Uterus (tissue), 2 donors: Measurements from ENCODE around the gene BTN3A1.

ENCODE experiments used
- POLR2A ChIP-seq, 2 donors: fragments of 450-650 bp; IDR thresholded peaks; one replicate each; pipeline ENCODE4 v1.6.1; 2016; ENCODE audit warnings: antibody characterized with exemption in 2 of 2, mild to moderate bottlenecking in 1 of 2, moderate library complexity in 1 of 2
- TF ChIP-seq, protein P1 (sequence below), 4 experiments: fragments of 200-600 bp in 2 of 4; fragments of 450-650 bp in 2 of 4; sonication (generic) in 2 of 4; IDR thresholded peaks; one replicate each; pipeline ENCODE4 v1.5.1; 2016 to 2019; ENCODE audit warnings: antibody characterized with exemption in 4 of 4, mild to moderate bottlenecking in 2 of 4, moderate library complexity in 1 of 4

DNA sequence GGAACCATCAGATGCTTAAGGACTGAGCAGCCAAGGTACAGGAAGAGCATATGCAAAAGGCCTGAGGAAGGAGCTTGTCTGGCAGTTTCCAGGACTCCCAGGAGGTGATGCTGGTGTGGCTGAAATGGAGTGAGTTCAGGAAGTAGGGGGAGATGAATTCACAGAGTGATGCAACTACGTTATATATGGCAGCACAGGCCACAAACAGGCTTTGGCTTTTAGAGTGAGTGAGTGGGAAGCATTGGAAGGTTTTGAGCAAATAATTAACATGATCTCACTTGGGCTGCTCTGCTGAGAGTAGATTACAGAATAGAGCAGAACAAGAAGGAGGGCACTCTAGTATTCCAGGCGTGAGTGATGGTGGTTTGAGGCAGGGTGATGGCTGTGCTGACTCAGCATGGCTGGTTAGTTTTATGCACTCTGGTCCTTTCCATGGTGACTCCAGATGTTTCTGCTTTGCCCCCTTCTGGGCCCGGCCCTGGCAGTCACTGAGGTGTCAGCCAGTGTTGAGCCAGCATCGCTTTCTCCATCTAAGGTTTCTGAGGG, 12.7 kb upstream of the BTN3A1 start:
- TF ChIP-seq, protein P1, sequence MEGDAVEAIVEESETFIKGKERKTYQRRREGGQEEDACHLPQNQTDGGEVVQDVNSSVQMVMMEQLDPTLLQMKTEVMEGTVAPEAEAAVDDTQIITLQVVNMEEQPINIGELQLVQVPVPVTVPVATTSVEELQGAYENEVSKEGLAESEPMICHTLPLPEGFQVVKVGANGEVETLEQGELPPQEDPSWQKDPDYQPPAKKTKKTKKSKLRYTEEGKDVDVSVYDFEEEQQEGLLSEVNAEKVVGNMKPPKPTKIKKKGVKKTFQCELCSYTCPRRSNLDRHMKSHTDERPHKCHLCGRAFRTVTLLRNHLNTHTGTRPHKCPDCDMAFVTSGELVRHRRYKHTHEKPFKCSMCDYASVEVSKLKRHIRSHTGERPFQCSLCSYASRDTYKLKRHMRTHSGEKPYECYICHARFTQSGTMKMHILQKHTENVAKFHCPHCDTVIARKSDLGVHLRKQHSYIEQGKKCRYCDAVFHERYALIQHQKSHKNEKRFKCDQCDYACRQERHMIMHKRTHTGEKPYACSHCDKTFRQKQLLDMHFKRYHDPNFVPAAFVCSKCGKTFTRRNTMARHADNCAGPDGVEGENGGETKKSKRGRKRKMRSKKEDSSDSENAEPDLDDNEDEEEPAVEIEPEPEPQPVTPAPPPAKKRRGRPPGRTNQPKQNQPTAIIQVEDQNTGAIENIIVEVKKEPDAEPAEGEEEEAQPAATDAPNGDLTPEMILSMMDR (IDR thresholded peaks at IDR 0.05), result no peak
- no peak for TF ChIP-seq POLR2A (IDR thresholded peaks at IDR 0.05)
